Hepatocyte (in vitro differentiated cells): ENCODE results near the gene OLIG2. TPM values are rescaled to one million over a fixed set of nuclear protein-coding genes. Genes with fewer than 3 reads are reported as not detected.

Experiments used
- DNase-seq: peaks from one replicate; pipeline ENCODE4 v3.0.0-alpha.2; 2016; ENCODE audit warnings: low spot score
- H2AFZ ChIP-seq: fragments of 200-600 bp; sonication (generic); 2 replicates; pipeline ENCODE4 v1.6.0; 2016; ENCODE audit warnings: antibody characterized with exemption, mild to moderate bottlenecking
- H3K27ac ChIP-seq: fragments of 200-600 bp; sonication (generic); 2 replicates; pipeline ENCODE4 v1.5.1; 2016; ENCODE audit warnings: mild to moderate bottlenecking
- H3K27me3 ChIP-seq: fragments of 200-600 bp; sonication (generic); 2 replicates; pipeline ENCODE4 v1.6.1; 2016
- H3K36me3 ChIP-seq: fragments of 200-600 bp; sonication (generic); replicated peaks from 2 replicates; pipeline ENCODE4 v1.5.1; 2016; ENCODE audit warnings: low read depth; ENCODE audit not compliant: insufficient read depth
- H3K4me1 ChIP-seq: fragments of 200-600 bp; sonication (generic); 2 replicates; pipeline ENCODE4 v1.5.1; 2016; ENCODE audit warnings: mild to moderate bottlenecking, moderate library complexity; ENCODE audit not compliant: insufficient read depth
- H3K4me2 ChIP-seq: fragments of 200-600 bp; sonication (generic); 2 replicates; pipeline ENCODE4 v1.6.0; 2016
- H3K4me3 ChIP-seq: fragments of 200-600 bp; sonication (generic); 2 replicates; pipeline ENCODE4 v1.5.1; 2016; ENCODE audit warnings: mild to moderate bottlenecking
- H3K79me2 ChIP-seq: fragments of 200-600 bp; sonication (generic); 2 replicates; pipeline ENCODE4 v1.6.0; 2017; ENCODE audit warnings: mild to moderate bottlenecking
- H3K9me2 ChIP-seq: fragments of 200-600 bp; sonication (generic); replicated peaks from 2 replicates; pipeline ENCODE4 v1.6.0; 2017; ENCODE audit warnings: mild to moderate bottlenecking; ENCODE audit not compliant: insufficient read depth
- H3K9me3 ChIP-seq: fragments of 200-600 bp; sonication (generic); 2 replicates; pipeline ENCODE4 v1.5.1; 2016; ENCODE audit warnings: low read depth, mild to moderate bottlenecking
- H4K20me1 ChIP-seq: fragments of 200-600 bp; sonication (generic); 2 replicates; pipeline ENCODE4 v1.6.0; 2016; ENCODE audit warnings: mild to moderate bottlenecking; ENCODE audit not compliant: insufficient read depth, poor library complexity, severe bottlenecking
- EZH2 ChIP-seq: fragments of 200-600 bp; sonication (generic); IDR thresholded peaks from 2 replicates; pipeline ENCODE4 v1.6.1; 2016; ENCODE audit warnings: antibody characterized with exemption, mild to moderate bottlenecking, borderline replicate concordance
- EZH2phosphoT487 ChIP-seq: fragments of 200-600 bp; sonication (generic); IDR thresholded peaks from one replicate; pipeline ENCODE4 v1.6.1; 2018; ENCODE audit warnings: antibody characterized with exemption, mild to moderate bottlenecking, low read depth, moderate library complexity; ENCODE audit not compliant: unreplicated experiment, severe bottlenecking
- WGBS: methylation state at CpG from one replicate; pipeline ENCODE4 v1.1.6; 2016; ENCODE audit warnings: low lambda C conversion rate; ENCODE audit errors: missing lambda C conversion rate; 5-methylcytosine and 5-hydroxymethylcytosine counted together
- polyA plus RNA-seq: library from polyadenylated mRNA; unstranded; fragments of >200 nt; fragmentation: Nextera tagmentation; extraction: Ambion mirVana; gene quantifications from 2 replicates; pipeline ENCODE4 v1.2.1, GENCODE V29; 2016
- total RNA-seq: library from RNA; depleted of rRNA; stranded (reverse); fragments of >200 nt; gene quantifications from 2 replicates; pipeline ENCODE4 v1.2.3, GENCODE V29; 2014
- TF ChIP-seq, protein P1 (sequence below): fragments of 200-600 bp; sonication (generic); IDR thresholded peaks from 2 replicates; pipeline ENCODE4 v1.5.1; 2016; ENCODE audit warnings: antibody characterized with exemption, mild to moderate bottlenecking; ENCODE audit not compliant: poor library complexity

Gene OLIG2
- total and polyA plus RNA-seq, 2 experiments from 2014 or later, result not detected

GRCh38 chr21:32978331-32979270 lies 47.1 kb upstream of the OLIG2 start:
- H3K4me3 ChIP-seq, result no peak overlapping the region
- TF ChIP-seq EZH2 (no peak), EZH2phosphoT487 (no peak)
- TF ChIP-seq, protein P1, sequence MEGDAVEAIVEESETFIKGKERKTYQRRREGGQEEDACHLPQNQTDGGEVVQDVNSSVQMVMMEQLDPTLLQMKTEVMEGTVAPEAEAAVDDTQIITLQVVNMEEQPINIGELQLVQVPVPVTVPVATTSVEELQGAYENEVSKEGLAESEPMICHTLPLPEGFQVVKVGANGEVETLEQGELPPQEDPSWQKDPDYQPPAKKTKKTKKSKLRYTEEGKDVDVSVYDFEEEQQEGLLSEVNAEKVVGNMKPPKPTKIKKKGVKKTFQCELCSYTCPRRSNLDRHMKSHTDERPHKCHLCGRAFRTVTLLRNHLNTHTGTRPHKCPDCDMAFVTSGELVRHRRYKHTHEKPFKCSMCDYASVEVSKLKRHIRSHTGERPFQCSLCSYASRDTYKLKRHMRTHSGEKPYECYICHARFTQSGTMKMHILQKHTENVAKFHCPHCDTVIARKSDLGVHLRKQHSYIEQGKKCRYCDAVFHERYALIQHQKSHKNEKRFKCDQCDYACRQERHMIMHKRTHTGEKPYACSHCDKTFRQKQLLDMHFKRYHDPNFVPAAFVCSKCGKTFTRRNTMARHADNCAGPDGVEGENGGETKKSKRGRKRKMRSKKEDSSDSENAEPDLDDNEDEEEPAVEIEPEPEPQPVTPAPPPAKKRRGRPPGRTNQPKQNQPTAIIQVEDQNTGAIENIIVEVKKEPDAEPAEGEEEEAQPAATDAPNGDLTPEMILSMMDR, result no peak
- H3K4me1 ChIP-seq, result no peaks in the 10 kb centered on the region
- no peaks in the 10 kb centered on the region for H3K9me3 ChIP-seq
- no peak for DNase-seq
- no peak overlapping the region for H3K27ac ChIP-seq
- H4K20me1 ChIP-seq, result no peaks in the 10 kb centered on the region
- no peaks in the 10 kb centered on the region for H3K9me2 ChIP-seq
- WGBS, result 90% methylated on average over 39 of the region's 39 CpGs
- H3K36me3 ChIP-seq, result no peaks in the 10 kb centered on the region
- H3K27me3 ChIP-seq, result peaks cover 18% of the 10 kb centered on the region
- no peaks in the 10 kb centered on the region for H3K79me2 ChIP-seq
- no peak overlapping the region for H2AFZ ChIP-seq
- H3K4me2 ChIP-seq, result no peak overlapping the region

- Histone ChIP-seq H4K20me1 (no peaks in the 10 kb centered on the region), H3K4me3 (no peak overlapping the region), H3K79me2 (no peaks in the 10 kb centered on the region), H2AFZ (no peak overlapping the region), H3K4me2 (no peak overlapping the region), H3K4me1 (no peaks in the 10 kb centered on the region), H3K9me3 (no peaks in the 10 kb centered on the region), H3K36me3 (no peaks in the 10 kb centered on the region), H3K27ac (no peak overlapping the region), H3K9me2 (no peaks in the 10 kb centered on the region), H3K27me3 (peaks cover 18% of the 10 kb centered on the region)
- WGBS, result 88% methylated on average over 2 of the region's 2 CpGs
- DNase-seq, result no peak
- TF ChIP-seq, protein P1, result no peak
- TF ChIP-seq EZH2 (no peak), EZH2phosphoT487 (no peak)
Measured at GRCh38 chr21:32979598-32980268, 46.0 kb upstream of the OLIG2 start.

DNA sequence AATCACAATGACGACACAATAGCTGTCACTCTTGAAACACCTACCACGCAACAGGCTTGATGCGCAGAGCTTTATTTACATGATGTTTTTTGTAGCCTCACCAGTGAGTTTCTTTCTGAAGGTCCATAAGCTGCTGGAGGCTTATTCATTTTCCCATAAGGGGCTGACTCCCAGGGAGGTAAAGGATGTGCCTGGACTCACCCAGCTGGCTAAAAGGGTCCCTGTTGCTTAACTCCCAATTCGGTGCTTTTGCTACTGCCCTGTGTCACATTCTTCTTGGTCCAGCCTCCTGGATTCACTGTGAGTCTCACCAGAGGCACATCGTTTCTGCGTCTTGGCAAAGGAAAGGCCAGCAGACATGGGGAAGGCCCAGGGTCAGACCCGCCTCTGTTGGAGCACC lies 44.6 kb upstream of the OLIG2 start:
- Histone ChIP-seq H3K4me1 (no peaks in the 10 kb centered on the region), H2AFZ (no peak overlapping the region), H3K9me3 (no peaks in the 10 kb centered on the region), H3K79me2 (no peaks in the 10 kb centered on the region), H3K4me2 (no peak overlapping the region), H3K27me3 (peaks cover 18% of the 10 kb centered on the region), H3K9me2 (no peaks in the 10 kb centered on the region), H4K20me1 (no peaks in the 10 kb centered on the region), H3K27ac (no peak overlapping the region), H3K4me3 (no peak overlapping the region), H3K36me3 (no peaks in the 10 kb centered on the region)
- TF ChIP-seq EZH2phosphoT487 (no peak), EZH2 (no peak)
- TF ChIP-seq, protein P1, result no peak
- DNase-seq, result no peak
- 82% methylated on average over 7 of the region's 7 CpGs for WGBS
